ENCODE results near the gene GLIPR1.

GLIPR1 gene

DNA sequence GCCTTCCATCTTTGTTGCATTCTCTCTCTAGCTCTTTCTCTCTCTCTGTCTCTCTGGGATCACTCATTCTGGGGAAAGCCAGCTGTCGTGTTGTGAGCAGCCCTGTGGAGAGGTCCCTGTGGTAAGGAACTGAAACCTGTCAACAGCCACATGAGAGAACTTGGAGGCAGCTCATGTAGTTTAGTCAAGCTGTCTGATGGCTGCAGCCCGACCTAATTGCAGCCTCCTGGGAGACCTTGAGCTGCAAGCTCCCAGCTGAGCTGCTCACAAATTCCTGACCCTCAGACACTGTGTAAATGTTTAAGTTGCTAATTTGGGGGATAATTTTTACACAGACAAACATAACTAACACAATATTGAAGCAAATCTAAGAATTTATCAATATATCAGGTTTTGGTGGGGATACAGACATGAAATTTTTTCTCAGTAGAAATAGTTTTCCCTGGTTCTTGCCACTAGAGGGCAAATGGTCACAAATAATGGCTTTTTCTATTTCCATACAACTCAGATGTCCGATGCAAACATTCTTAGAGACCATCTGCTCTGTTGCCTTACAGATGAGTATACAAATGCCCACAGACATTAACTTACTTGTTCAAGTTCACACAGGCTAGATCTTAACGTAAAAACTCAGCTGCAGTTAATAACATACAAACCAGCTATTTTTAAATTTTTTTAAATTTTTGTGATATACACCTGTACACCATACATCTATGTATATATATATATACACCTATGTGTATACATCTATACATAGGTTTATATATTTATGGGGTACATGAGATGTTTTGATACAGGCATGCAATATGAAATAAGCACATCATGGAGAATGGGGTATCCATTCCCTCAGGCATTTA is 46.3 kb downstream of the GLIPR1 start:
- Histone ChIP-seq H3K36me3 (no peaks in the 10 kb centered on the region), H3K9me3 (no peaks in the 10 kb centered on the region), H3K4me3 (ENCODE audit: low read depth in 1 of 2, low read length in 1 of 2) (no peak overlapping the region), H3K27ac (no peak overlapping the region), H3K4me1 (ENCODE audit: control insufficient read depth in 1 of 2, insufficient read depth in 1 of 2, low read depth in 1 of 2, low read length in 1 of 2) (no peaks in the 10 kb centered on the region), H3K27me3 (no peaks in the 10 kb centered on the region)
- TF ChIP-seq, protein P1, sequence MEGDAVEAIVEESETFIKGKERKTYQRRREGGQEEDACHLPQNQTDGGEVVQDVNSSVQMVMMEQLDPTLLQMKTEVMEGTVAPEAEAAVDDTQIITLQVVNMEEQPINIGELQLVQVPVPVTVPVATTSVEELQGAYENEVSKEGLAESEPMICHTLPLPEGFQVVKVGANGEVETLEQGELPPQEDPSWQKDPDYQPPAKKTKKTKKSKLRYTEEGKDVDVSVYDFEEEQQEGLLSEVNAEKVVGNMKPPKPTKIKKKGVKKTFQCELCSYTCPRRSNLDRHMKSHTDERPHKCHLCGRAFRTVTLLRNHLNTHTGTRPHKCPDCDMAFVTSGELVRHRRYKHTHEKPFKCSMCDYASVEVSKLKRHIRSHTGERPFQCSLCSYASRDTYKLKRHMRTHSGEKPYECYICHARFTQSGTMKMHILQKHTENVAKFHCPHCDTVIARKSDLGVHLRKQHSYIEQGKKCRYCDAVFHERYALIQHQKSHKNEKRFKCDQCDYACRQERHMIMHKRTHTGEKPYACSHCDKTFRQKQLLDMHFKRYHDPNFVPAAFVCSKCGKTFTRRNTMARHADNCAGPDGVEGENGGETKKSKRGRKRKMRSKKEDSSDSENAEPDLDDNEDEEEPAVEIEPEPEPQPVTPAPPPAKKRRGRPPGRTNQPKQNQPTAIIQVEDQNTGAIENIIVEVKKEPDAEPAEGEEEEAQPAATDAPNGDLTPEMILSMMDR (IDR thresholded peaks at IDR 0.05) = no peak

DNA sequence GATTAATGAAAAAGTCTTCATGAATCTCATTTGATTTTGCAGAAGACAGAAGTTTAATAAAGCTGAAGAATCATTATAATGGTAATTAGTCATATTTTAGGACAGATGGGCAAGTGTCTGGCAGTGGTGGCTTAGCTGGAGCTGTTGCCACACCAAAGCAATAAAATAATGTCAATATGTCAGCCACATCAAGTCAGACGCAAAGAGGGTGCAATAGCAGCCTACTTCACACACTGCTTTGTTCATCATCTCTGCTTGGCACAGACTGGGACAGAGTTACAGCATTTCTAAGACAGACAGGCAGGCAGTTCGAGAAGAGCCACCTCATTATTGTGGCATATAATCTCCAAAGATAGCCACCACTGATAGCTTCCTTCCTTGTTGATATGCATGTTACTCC is 47.7 kb downstream of the GLIPR1 start:
- H3K36me3 ChIP-seq = no peaks in the 10 kb centered on the region
- TF ChIP-seq, protein P1 (IDR thresholded peaks at IDR 0.05) = no peak

DNA sequence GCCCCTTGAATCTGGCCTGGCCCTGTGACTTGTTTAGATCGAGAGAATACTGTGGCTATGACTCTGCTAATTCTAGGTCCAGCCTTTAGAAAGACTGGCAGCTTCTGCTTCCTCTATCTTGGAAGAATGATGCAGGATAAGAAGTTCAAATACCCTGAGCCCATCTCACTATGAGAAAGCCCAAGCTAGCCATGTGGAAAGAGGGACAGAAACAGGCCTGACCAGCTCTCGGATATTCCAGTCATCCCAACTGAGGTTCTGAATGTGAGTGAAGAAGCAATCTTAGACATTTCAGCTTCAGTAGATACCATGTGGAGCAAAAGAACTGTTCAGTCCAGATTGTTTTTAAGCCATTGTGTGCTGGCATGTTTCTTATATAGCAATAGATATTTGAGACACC is 48.1 kb downstream of the GLIPR1 start:
- H3K27me3 ChIP-seq = peaks cover 6% of the 10 kb centered on the region
- no peak overlapping the region for H3K27ac ChIP-seq
- H3K36me3 ChIP-seq = no peaks in the 10 kb centered on the region
- no peaks in the 10 kb centered on the region for H3K9me3 ChIP-seq
- no peak overlapping the region for H3K4me3 ChIP-seq (ENCODE audit: low read depth in 1 of 2, low read length in 1 of 2)
- TF ChIP-seq, protein P1 (IDR thresholded peaks at IDR 0.05) = no peak
- no peaks in the 10 kb centered on the region for H3K4me1 ChIP-seq (ENCODE audit: control insufficient read depth in 1 of 2, insufficient read depth in 1 of 2, low read depth in 1 of 2, low read length in 1 of 2)

More for the DNA sequence above, 47.7 kb downstream of the GLIPR1 start:
- Histone ChIP-seq H3K27me3 (peaks cover 3% of the 10 kb centered on the region), H3K4me1 (ENCODE audit: control insufficient read depth in 1 of 2, insufficient read depth in 1 of 2, low read depth in 1 of 2, low read length in 1 of 2) (no peaks in the 10 kb centered on the region), H3K4me3 (ENCODE audit: low read depth in 1 of 2, low read length in 1 of 2) (no peak overlapping the region), H3K9me3 (no peaks in the 10 kb centered on the region), H3K27ac (no peak overlapping the region)

DNA sequence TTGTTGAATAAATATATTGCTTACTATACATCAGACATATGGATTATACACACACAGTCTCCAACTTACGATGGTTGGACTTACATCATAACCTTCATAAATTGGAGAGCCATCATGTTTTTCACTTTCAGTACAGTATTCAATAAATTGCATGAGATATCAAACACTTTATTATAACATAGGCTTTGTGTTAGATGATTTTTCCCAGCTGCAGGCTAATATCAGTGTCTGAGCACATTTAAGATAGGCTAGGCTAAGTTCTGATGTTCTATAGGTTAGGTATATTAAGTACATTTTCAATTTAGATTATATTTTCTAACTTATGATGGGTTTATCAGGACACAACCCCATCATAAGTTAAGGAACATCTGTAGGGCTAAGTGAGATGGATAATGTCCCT is 48.8 kb downstream of the GLIPR1 start:
- Histone ChIP-seq H3K9me3 (no peaks in the 10 kb centered on the region), H3K36me3 (no peaks in the 10 kb centered on the region), H3K4me3 (ENCODE audit: low read depth in 1 of 2, low read length in 1 of 2) (no peak overlapping the region), H3K27me3 (peaks cover 6% of the 10 kb centered on the region), H3K4me1 (ENCODE audit: control insufficient read depth in 1 of 2, insufficient read depth in 1 of 2, low read depth in 1 of 2, low read length in 1 of 2) (no peaks in the 10 kb centered on the region), H3K27ac (no peak overlapping the region)
- TF ChIP-seq, protein P1 (IDR thresholded peaks at IDR 0.05) = no peak

DNA sequence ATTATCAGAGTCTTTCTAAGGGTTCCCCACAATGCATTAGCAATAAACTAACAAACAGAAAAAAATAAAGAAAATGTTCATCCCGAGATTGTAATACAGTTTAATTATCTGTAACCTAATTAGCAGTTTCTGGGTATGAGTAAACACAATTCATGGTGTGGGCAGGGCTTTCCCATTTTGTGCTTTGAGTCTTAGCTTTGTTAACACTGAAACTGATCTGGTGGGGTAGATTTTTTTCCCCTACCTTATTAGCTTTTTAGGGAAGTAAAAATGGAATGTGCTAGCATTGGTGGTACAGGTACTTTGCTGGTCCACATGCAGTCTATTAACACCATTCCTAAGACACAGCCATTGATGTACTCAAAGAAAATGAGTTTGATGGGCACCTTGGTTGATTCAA is 49.3 kb downstream of the GLIPR1 start:
- Histone ChIP-seq H3K27me3 (peaks cover 6% of the 10 kb centered on the region), H3K27ac (no peak overlapping the region), H3K4me1 (ENCODE audit: control insufficient read depth in 1 of 2, insufficient read depth in 1 of 2, low read depth in 1 of 2, low read length in 1 of 2) (no peaks in the 10 kb centered on the region), H3K36me3 (no peaks in the 10 kb centered on the region), H3K4me3 (ENCODE audit: low read depth in 1 of 2, low read length in 1 of 2) (no peak overlapping the region), H3K9me3 (no peaks in the 10 kb centered on the region)
- TF ChIP-seq, protein P1 (IDR thresholded peaks at IDR 0.05) = no peak

All from neutrophil (primary cell).